Natural killer cell (primary cell): ENCODE results near the gene CDH24. TPM values are rescaled to one million over a fixed set of nuclear protein-coding genes. Genes with fewer than 3 reads are reported as not detected.

ENCODE experiments used
- ATAC-seq, 3 donors: fragments of 150-1000 bp in 2 of 3; fragments of 200-7000 bp in 1 of 3; cut with Tn5 transposase; 1 replicate in 1 of 3; 2 replicates in 2 of 3; pipeline ENCODE4 v1.10.0; 2021; ENCODE audit warnings: mild to moderate bottlenecking in 2 of 3, moderate library complexity in 2 of 3
- DNase-seq, 2 donors: peaks; one replicate each; pipeline versions ENCODE4 v3.0.0 to v3.0.0-alpha.2; 2013 to 2021; ENCODE audit warnings: mixed read lengths in 1 of 2
- H3K27ac ChIP-seq: one replicate; pipeline ENCODE4 v1.5.1; 2013; ENCODE audit warnings: mild to moderate bottlenecking, low read length
- H3K27me3 ChIP-seq: one replicate; pipeline ENCODE4 v1.6.1; 2013; ENCODE audit warnings: low read length; ENCODE audit not compliant: control insufficient read depth, insufficient read depth
- H3K36me3 ChIP-seq: one replicate; pipeline ENCODE4 v1.6.1; 2013; ENCODE audit warnings: low read length; ENCODE audit not compliant: control insufficient read depth, insufficient read depth
- H3K4me1 ChIP-seq: one replicate; pipeline ENCODE4 v1.6.1; 2013; ENCODE audit warnings: low read length; ENCODE audit not compliant: control insufficient read depth, insufficient read depth
- H3K4me3 ChIP-seq: one replicate; pipeline ENCODE4 v1.5.1; 2013; ENCODE audit warnings: low read length
- H3K9me3 ChIP-seq: one replicate; pipeline ENCODE4 v1.6.1; 2013; ENCODE audit warnings: low read length; ENCODE audit not compliant: control insufficient read depth, insufficient read depth
- H3K27ac Mint-ChIP-seq, 2 donors: one replicate each; pipeline ENCODE4 v1.8.0; 2022; ENCODE audit warnings: mild to moderate bottlenecking in 2 of 2, mixed read lengths in 2 of 2, moderate library complexity in 1 of 2
- H3K27me3 Mint-ChIP-seq, 2 donors: one replicate each; pipeline ENCODE4 v1.8.0; 2022; ENCODE audit warnings: low read depth in 2 of 2, mixed read lengths in 2 of 2
- H3K36me3 Mint-ChIP-seq: one replicate; pipeline ENCODE4 v1.8.0; 2022; ENCODE audit warnings: mixed read lengths
- H3K4me1 Mint-ChIP-seq, 2 donors: one replicate each; pipeline ENCODE4 v1.8.0; 2022; ENCODE audit warnings: mixed read lengths in 2 of 2
- H3K4me3 Mint-ChIP-seq: one replicate; pipeline ENCODE4 v1.8.0; 2022; ENCODE audit warnings: mild to moderate bottlenecking, moderate library complexity, mixed read lengths
- H3K9me3 Mint-ChIP-seq, 2 donors: one replicate each; pipeline ENCODE4 v1.8.0; 2022; ENCODE audit warnings: mixed read lengths in 2 of 2
- WGBS: methylation state at CpG from one replicate; pipeline ENCODE4 v1.1.7; 2013; ENCODE audit warnings: missing lambda C conversion rate; ENCODE audit not compliant: insufficient coverage; 5-methylcytosine and 5-hydroxymethylcytosine counted together
- intact Hi-C: fragments of 100-400 bp; cut with micrococcal nuclease; formaldehyde crosslinking; loops from one replicate; pipeline ENCODE4 v1.14.2; 2022
- total RNA-seq, 4 donors: library from RNA; stranded (reverse); fragments of 120-200 nt in 1 of 4; gene quantifications; one replicate each; pipeline versions ENCODE4 v1.2.3 to v1.2.4, GENCODE V29; 2013 to 2022
- TF ChIP-seq, protein P1 (sequence below): fragments of 200-600 bp; IDR thresholded peaks from one replicate; pipeline ENCODE4 v1.8.0; 2022; ENCODE audit warnings: antibody characterized with exemption

CDH24 gene, protein sequence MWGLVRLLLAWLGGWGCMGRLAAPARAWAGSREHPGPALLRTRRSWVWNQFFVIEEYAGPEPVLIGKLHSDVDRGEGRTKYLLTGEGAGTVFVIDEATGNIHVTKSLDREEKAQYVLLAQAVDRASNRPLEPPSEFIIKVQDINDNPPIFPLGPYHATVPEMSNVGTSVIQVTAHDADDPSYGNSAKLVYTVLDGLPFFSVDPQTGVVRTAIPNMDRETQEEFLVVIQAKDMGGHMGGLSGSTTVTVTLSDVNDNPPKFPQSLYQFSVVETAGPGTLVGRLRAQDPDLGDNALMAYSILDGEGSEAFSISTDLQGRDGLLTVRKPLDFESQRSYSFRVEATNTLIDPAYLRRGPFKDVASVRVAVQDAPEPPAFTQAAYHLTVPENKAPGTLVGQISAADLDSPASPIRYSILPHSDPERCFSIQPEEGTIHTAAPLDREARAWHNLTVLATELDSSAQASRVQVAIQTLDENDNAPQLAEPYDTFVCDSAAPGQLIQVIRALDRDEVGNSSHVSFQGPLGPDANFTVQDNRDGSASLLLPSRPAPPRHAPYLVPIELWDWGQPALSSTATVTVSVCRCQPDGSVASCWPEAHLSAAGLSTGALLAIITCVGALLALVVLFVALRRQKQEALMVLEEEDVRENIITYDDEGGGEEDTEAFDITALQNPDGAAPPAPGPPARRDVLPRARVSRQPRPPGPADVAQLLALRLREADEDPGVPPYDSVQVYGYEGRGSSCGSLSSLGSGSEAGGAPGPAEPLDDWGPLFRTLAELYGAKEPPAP
- 1 to 10 TPM; 1.9 to 4.9 (median 2.8) TPM for total RNA-seq
- total RNA-seq (2013), result 1.3 TPM

- Mint-ChIP-seq H3K27ac (peak within 1 kb of the TSS; percentile 61 to 91), H3K36me3 (peaks cover 7% of the 10 kb centered on the region), H3K4me1 (peaks cover 17 to 27% of the 10 kb centered on the region in 2 donors), H3K4me3 (peak within 1 kb of the TSS; percentile 90), H3K27me3 (peaks cover 0 to 3% of the 10 kb centered on the region in 2 donors), H3K9me3 (no peaks in the 10 kb centered on the region)
- H3K36me3 ChIP-seq, result peaks cover 24% of the 10 kb centered on the region
- H3K9me3 ChIP-seq, result no peaks in the 10 kb centered on the region
- DNase-seq, result peak; percentile 63 to 82
- peak; percentile 75 to 82 (median 75) for ATAC-seq
- H3K27me3 ChIP-seq, result no peaks in the 10 kb centered on the region
- H3K27ac ChIP-seq, result no peak within 1 kb of the TSS
- peak within 1 kb of the TSS; percentile 58 for H3K4me3 ChIP-seq
- H3K4me1 ChIP-seq, result peaks cover 18% of the 10 kb centered on the region
- intact Hi-C loops, result loop anchor here (1.0 to 10.0 kb wide), 4 partner anchors 50 to 672 kb away; partner anchors contain the start of gene PRMT5
- WGBS, result 2% methylated on average over 73 of the region's 73 CpGs
- TF ChIP-seq, protein P1, sequence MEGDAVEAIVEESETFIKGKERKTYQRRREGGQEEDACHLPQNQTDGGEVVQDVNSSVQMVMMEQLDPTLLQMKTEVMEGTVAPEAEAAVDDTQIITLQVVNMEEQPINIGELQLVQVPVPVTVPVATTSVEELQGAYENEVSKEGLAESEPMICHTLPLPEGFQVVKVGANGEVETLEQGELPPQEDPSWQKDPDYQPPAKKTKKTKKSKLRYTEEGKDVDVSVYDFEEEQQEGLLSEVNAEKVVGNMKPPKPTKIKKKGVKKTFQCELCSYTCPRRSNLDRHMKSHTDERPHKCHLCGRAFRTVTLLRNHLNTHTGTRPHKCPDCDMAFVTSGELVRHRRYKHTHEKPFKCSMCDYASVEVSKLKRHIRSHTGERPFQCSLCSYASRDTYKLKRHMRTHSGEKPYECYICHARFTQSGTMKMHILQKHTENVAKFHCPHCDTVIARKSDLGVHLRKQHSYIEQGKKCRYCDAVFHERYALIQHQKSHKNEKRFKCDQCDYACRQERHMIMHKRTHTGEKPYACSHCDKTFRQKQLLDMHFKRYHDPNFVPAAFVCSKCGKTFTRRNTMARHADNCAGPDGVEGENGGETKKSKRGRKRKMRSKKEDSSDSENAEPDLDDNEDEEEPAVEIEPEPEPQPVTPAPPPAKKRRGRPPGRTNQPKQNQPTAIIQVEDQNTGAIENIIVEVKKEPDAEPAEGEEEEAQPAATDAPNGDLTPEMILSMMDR, result no peak
These were observed at the start of gene CDH24 for GRCh38 chr14:23056956-23057756. TSS of gene CDH24 (minus strand) at chr14:23057520. CDS start at chr14:23055733, 1,787 bp downstream.

- Mint-ChIP-seq H3K27ac (no peak overlapping the region), H3K27me3 (no peaks in the 10 kb centered on the region), H3K36me3 (no peaks in the 10 kb centered on the region), H3K4me3 (no peak overlapping the region), H3K9me3 (no peaks in the 10 kb centered on the region), H3K4me1 (no peaks in the 10 kb centered on the region)
- intact Hi-C loops, result no loop called here
- H3K27ac ChIP-seq, result no peak overlapping the region
- H3K4me3 ChIP-seq, result no peak overlapping the region
- TF ChIP-seq, protein P1, result no peak
- H3K36me3 ChIP-seq, result no peaks in the 10 kb centered on the region
- no peaks in the 10 kb centered on the region for H3K27me3 ChIP-seq
- no peaks in the 10 kb centered on the region for H3K4me1 ChIP-seq
- DNase-seq, result no peak
- H3K9me3 ChIP-seq, result no peaks in the 10 kb centered on the region
- ATAC-seq, result no peak
These were observed 49.4 kb upstream of the CDH24 start for GRCh38 chr14:23106747-23107045.

GRCh38 chr14:23105348-23105824, 48.1 kb upstream of the CDH24 start:
- no peak overlapping the region for H3K27ac Mint-ChIP-seq
- TF ChIP-seq, protein P1, result no peak

More at GRCh38 chr14:23105348-23105824, 48.1 kb upstream of the CDH24 start:
- Histone ChIP-seq H3K27me3 (no peaks in the 10 kb centered on the region), H3K9me3 (no peaks in the 10 kb centered on the region), H3K27ac (no peak overlapping the region), H3K36me3 (no peaks in the 10 kb centered on the region), H3K4me1 (no peaks in the 10 kb centered on the region), H3K4me3 (no peak overlapping the region)
- H3K36me3 Mint-ChIP-seq, result no peaks in the 10 kb centered on the region
- intact Hi-C loops, result no loop called here
- no peaks in the 10 kb centered on the region for H3K27me3 Mint-ChIP-seq
- H3K4me3 Mint-ChIP-seq, result no peak overlapping the region
- ATAC-seq, result no peak
- DNase-seq, result no peak
- no peaks in the 10 kb centered on the region for H3K9me3 Mint-ChIP-seq
- 91% methylated on average over 4 of the region's 4 CpGs for WGBS
- H3K4me1 Mint-ChIP-seq, result no peaks in the 10 kb centered on the region
